Measurements from ENCODE around the gene DACT2. TPM values are rescaled to one million over a fixed set of nuclear protein-coding genes. Genes with fewer than 3 reads are reported as not detected.

DACT2 gene
- total and polyA plus RNA-seq, 2 of the 8 experiments (the other 6 are each of a cell fraction or from before 2014, with no cell fraction given) = 2.9 to 3.1 TPM

DNA sequence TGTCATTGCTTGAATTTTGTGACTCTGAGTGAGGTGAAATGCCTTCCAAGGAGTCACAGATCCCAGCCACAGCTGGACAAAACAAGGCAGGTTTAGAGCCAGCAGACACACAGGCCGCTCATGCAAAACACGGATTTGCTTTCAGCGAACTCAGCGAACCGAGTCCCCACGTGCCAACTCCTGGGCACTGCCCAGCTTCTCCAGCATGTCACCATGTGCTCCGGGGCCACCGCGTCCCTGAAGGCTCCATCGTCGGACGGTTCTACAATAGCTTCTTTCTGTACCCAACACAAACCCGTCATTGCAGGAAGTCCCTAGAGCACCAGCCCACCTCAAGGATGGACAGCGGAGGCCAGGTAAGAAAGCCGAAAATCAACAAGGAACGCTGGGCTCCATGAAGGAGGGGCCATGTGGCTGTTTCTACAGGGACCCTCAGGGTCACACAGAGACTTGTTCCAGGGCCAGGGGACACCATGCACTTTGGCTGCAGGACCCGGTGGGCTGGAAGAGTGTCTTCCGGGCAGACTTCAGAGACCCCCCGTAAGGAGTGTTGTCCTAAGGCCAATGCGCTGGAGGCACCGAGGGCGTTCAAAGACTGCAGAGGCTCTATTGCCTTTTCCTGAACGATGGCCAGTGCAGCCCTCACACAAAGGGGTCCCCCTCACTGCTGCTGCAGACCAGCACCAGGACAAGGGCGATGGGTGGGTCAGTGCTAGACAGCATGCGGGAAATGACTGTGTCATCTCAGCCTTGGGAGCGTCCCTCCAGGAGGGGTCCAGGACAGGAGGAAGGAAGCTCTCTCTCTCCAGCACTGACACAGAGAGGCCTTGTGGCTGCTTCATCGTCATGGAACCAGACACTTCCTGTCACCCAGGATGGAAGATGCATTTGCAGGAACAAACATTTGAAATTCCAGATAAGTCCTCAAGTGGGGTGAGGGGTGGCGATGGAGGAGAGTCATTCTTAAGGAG is 19.8 kb downstream of the DACT2 start:
- Histone ChIP-seq H2AK5ac (ENCODE audit: low read depth, low read length) (0 out of 2 replicates have a peak overlapping the region, but pooled peaks have one; percentile 9), H2BK15ac (ENCODE audit: low read length) (no peak overlapping the region), H3K4ac (replicated peaks; ENCODE audit: insufficient read length, low read depth, low read length) (no peak overlapping the region), H3K9ac (replicated peaks in 1 of 4; ENCODE audit: extremely low read depth in 1 of 4, low read depth in 3 of 4, low read length in 3 of 4) (no peak overlapping the region), H4K91ac (replicated peaks; ENCODE audit: insufficient read length, low read length) (no peak overlapping the region), H2BK5ac (ENCODE audit: low read depth, low read length) (no peak overlapping the region), H3K56ac (replicated peaks; ENCODE audit: insufficient read length, low read depth, low read length) (no peak overlapping the region), H3K14ac (ENCODE audit: insufficient read length) (no peak overlapping the region), H3K27ac (ENCODE audit: low read depth, low read length) (no peak overlapping the region), H4K8ac (ENCODE audit: extremely low read depth, insufficient read depth, low read length) (no peak overlapping the region; the same call in 1 of the 2 replicates), H3K23ac (ENCODE audit: insufficient read length) (no peak overlapping the region), H3K36me3 (ENCODE audit: control insufficient read depth in 2 of 4, insufficient read depth in 4 of 4, low read length in 3 of 4) (no peaks in the 10 kb centered on the region), H3K9me3 (ENCODE audit: insufficient read depth in 2 of 2, low read depth in 1 of 2, low read length in 1 of 2) (no peaks in the 10 kb centered on the region), H3K4me1 (replicated peaks in 1 of 4; ENCODE audit: control insufficient read depth in 3 of 4, insufficient read depth in 4 of 4, low read length in 3 of 4) (peaks cover 4 to 14% (median 8%) of the 10 kb centered on the region in 4 experiments), H3K27me3 (replicated peaks in 1 of 4; ENCODE audit: control insufficient read depth in 3 of 4, extremely low read depth in 1 of 4, insufficient read depth in 3 of 4, low read length in 3 of 4) (peaks cover 0 to 14% (median 9%) of the 10 kb centered on the region in 4 experiments; a peak in 6 of 7 replicates), H3K79me1 (ENCODE audit: low read depth, low read length) (no peaks in the 10 kb centered on the region), H2BK120ac (replicated peaks; ENCODE audit: low read depth, low read length) (no peak overlapping the region), H3K23me2 (ENCODE audit: low read depth, low read length) (no peaks in the 10 kb centered on the region), H4K20me1 (replicated peaks in 1 of 2; ENCODE audit: control insufficient read depth in 1 of 2, insufficient read depth in 2 of 2, low read length in 2 of 2) (no peaks in the 10 kb centered on the region), H4K5ac (ENCODE audit: insufficient read length, low read depth, low read length) (no peak overlapping the region), H3K18ac (ENCODE audit: extremely low read depth, low read length) (no peak overlapping the region), H3K4me3 (ENCODE audit: extremely low read depth in 1 of 4, insufficient read depth in 2 of 4, low read depth in 3 of 4, low read length in 4 of 4) (no peak overlapping the region), H2BK12ac (ENCODE audit: low read depth, low read length) (no peak overlapping the region), H3K79me2 (ENCODE audit: control insufficient read depth in 1 of 2, insufficient read depth in 2 of 2, low read length in 2 of 2) (no peaks in the 10 kb centered on the region), H3K4me2 (ENCODE audit: insufficient read depth in 1 of 2, low read depth in 2 of 2, low read length in 2 of 2) (no peak overlapping the region), H2AFZ (ENCODE audit: low read length) (no peak overlapping the region), H2BK20ac (ENCODE audit: low read length) (no peak overlapping the region)
- DNase-seq (ENCODE audit: low read depth in 1 of 2, low spot score in 2 of 2) = no peak
- ChIA-PET CTCF (ENCODE audit: partially characterized antibody) (interaction anchor here (0.6 to 2.4 kb wide), 5 partner anchors 12 to 382 kb away, joined by 3 to 7 read pairs (median 5); no protein-coding TSS in a partner anchor), POLR2A (ENCODE audit: partially characterized antibody) (interaction anchor here (0.6 to 1.6 kb wide), 3 partner anchors 10 to 23 kb away, joined by 3 read pairs; no protein-coding TSS in a partner anchor)
- no peak for FAIRE-seq
- 89% methylated on average over 23 of the region's 28 CpGs; no CpG with 5 or more reads in 1 of the 2 experiments for WGBS, 2 experiments (ENCODE audit: extremely low coverage in 1 of 2, insufficient coverage in 1 of 2, insufficient read length in 1 of 2, insufficient replicate concordance in 2 of 2, low coverage in 1 of 2, low lambda C conversion rate in 2 of 2, missing lambda C conversion rate in 1 of 2)
- TF ChIP-seq KDM1A (IDR thresholded peaks at IDR 0.05; ENCODE audit: borderline replicate concordance, low read length) (no peak), KDM5A (IDR thresholded peaks at IDR 0.05; ENCODE audit: low read length) (no peak), GTF2F1 (IDR thresholded peaks at IDR 0.05; ENCODE audit: borderline replicate concordance, low read depth, low read length) (no peak), KDM4A (IDR thresholded peaks at IDR 0.05; ENCODE audit: low read depth, low read length, severe bottlenecking) (no peak), MAFK (IDR thresholded peaks at IDR 0.05; ENCODE audit: low read depth, low read length) (no peak), SIRT6 (IDR thresholded peaks at IDR 0.05; ENCODE audit: low read length) (no peak), EP300 (IDR thresholded peaks at IDR 0.05; ENCODE audit: borderline replicate concordance in 1 of 2, low read depth in 2 of 2, low read length in 2 of 2) (no peak), RAD21 (IDR thresholded peaks at IDR 0.05 in 1 of 2, conservative IDR thresholded peaks at IDR 0.05 in 1 of 2; ENCODE audit: low read depth in 2 of 2, low read length in 2 of 2) (no peak), FOSL1 (IDR thresholded peaks at IDR 0.05; ENCODE audit: insufficient read depth, low read depth, low read length) (no peak), SIX5 (IDR thresholded peaks at IDR 0.05; ENCODE audit: low read depth, low read length) (no peak)
